GM12872 (cell line): ENCODE measurements around the gene UBE2J2.

Source experiments
- TF ChIP-seq, protein P1 (sequence below): IDR thresholded peaks from 3 replicates; pipeline ENCODE4 v1.5.1; 2011; ENCODE audit warnings: low read depth, mild to moderate bottlenecking, low read length, moderate library complexity; ENCODE audit not compliant: insufficient read depth

Gene UBE2J2

DNA sequence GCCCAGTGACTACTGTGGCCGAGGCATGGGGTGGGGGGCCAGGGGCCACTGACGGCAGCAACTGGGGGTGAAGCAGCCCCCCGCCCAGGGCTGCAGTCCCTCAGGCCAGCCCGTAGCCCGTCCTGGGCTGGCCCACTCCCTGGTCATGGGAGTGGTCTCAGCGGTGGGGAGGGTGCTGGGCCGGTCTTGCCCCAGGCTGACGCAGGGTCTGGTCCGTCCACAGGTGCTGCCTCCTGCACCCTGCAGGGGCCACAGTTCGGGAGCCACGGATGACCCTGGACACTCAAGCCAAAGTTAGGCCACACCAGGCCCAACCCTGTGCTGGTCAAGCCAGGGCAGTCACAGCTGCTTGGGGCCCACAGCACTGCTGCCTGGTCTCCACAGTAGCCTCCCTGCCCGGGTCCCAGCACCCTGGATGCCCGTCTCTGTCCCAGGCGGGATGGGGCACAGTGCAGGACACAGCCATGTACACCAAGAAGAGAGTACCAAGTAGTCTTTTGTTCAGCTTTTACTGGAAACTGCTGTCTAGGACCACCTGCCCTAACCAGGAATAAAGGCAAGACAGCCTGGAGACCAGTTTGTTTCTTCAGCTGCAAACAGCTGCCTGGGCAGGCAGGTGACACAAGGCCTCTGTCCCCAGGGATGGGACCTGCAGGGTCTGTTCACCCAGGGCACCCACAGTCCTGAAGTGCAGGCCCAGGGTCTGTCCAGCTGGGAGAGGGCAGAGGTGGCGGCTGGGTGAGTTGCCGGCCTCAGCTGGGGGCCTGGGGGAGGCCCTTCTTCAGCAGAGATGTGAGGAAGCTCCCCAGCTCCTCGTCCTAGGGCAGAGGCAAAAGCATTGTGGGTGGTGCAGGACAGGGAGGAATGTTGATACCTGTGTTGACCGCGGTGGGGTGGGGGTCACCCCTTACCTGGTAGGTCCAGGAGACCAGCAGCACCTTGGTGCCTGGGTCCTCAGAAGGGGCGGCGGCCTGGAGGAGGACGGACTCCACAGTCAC, 37.8 kb upstream of the UBE2J2 start:
- TF ChIP-seq, protein P1, sequence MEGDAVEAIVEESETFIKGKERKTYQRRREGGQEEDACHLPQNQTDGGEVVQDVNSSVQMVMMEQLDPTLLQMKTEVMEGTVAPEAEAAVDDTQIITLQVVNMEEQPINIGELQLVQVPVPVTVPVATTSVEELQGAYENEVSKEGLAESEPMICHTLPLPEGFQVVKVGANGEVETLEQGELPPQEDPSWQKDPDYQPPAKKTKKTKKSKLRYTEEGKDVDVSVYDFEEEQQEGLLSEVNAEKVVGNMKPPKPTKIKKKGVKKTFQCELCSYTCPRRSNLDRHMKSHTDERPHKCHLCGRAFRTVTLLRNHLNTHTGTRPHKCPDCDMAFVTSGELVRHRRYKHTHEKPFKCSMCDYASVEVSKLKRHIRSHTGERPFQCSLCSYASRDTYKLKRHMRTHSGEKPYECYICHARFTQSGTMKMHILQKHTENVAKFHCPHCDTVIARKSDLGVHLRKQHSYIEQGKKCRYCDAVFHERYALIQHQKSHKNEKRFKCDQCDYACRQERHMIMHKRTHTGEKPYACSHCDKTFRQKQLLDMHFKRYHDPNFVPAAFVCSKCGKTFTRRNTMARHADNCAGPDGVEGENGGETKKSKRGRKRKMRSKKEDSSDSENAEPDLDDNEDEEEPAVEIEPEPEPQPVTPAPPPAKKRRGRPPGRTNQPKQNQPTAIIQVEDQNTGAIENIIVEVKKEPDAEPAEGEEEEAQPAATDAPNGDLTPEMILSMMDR: no peak

DNA sequence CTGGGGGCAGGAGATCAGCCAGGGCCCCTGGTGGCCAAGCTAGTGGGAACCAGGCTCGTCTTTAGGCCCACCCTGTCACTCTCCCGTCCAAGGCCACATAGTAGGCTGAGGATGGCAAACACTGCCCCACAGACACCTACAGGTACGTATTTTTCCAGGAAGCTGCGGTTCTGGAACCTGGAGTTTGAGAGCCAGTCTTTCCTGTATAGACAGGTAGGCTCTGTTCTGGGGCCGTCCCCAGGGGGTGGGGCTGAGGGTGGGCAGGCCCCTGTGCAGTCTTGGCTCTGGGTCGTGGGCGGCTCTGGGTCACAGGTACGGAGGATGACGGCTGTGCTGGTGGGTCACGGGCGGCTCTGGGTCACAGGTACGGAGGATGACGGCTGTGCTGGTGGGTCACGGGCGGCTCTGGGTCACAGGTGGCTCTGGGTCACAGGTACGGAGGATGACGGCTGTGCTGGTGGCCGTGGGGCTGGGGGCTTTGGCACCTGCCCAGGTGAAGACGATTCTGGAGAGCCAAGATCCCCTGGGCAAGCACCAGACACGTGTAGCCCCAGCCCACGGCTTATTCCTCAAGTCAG, 36.9 kb upstream of the UBE2J2 start:
- TF ChIP-seq, protein P1: no peak

DNA sequence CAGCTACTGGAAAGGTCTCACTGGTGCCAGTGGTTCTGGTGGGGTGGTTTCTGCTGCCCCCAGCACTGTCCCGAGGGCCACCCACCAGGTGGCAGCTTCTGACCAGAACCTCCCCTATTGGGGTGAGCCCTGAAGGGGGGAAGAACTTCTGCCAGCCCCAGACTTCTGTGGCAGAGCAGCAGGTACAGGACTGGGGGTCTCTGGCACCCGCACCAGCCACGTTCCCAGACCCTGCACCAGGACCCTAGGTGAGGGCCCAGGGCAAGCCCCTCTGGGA, 36.4 kb upstream of the UBE2J2 start:
- TF ChIP-seq, protein P1: no peak

DNA sequence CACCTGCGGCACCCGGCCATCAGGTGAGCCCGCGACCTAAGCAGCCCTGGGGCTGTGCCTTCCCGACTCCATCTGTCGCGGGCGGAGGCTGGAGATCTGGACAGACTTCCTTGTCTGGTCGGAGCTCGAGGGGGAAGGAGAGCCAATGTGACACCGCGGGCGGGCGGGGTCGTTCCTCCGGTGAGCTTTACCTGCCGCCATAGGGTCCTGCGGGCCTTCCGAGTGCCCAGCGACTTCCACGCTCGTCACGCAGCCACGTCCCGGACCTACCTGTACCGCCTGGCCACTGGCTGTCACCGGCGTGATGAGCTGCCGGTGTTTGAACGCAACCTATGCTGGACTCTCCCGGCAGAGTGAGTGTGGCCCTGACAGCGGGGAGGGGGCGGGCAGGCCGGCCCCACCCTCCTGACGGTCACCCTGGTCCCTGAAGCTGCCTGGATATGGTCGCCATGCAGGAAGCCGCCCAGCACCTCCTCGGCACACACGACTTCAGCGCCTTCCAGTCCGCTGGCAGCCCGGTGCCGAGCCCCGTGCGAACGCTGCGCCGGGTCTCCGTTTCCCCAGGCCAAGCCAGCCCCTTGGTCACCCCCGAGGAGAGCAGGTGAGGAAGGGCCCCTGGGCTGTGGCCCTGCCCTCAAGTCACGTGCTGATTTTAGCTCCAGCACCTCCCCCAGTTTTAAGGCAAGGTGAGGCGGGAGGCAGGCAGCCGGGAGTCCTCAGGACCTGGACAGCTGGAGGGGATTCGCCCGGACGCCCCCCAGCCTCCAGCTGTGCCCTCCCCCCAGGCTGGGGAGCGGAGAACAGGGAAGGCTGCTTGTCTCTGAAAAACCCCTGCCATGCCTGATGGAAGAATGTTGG, 35.8 kb upstream of the UBE2J2 start:
- TF ChIP-seq, protein P1: no peak

DNA sequence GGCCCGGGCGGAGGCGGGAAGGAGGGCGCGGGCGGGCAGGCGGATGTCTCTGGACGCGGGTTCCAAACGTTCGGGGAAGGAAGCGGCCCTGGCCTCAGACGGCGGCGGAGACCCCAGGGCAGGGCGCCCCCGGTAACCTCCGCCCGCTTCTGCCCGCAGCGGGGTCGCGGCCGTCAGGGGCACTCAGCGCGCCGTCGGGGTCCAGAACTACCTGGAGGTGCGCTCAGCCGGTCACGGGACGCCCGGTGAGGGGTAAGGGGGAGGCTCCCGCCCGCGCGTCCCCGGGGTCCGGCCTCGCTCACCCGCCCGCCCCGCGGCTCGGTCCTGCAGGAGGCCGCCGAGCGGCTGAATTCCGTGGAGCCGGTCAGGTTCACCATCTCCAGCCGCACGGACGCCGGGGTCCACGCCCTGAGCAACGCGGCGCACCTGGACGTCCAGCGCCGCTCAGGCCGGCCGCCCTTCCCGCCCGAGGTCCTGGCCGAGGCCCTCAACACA, 35.1 kb upstream of the UBE2J2 start:
- TF ChIP-seq, protein P1: no peak

DNA sequence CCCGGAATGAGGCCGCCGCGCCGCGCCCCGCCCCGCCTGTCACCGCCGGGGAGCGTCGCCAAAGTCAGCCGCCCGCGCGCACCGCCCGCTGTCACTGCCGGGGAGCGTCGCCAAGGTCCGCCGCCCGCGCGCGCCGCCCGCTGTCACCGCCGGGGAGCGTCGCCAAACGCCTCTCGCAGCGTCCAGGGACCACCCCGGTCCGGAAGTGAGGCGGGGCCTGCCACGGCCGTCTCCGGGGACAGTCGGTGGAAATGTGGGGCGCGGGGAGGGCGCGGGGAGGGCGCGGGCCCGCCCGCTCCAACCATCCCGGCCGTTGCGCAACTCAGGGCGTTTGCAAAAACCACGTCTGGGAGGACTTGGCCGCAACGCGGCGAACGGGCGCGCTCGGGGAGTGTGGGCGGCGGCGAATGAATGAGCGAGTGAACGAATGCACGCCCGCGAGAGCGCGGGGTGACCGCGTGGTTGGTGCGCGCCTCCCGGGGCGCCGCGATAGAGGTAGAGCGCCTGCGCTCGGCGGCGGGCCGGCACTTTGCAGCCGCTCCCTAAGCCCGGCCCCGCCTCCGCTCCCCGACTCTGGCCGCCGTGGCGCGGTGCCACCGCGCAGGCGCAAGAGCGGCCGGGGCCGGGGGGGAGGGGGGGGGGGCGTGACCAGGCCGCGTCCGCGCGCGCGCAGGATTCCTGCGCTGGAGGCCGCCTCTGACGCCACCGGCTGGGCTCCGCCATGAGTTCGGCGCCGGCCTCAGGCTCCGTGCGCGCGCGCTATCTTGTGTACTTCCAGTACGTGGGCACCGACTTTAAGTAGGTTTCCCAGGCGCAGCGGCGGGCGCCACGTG, 34.5 kb upstream of the UBE2J2 start, which contains the start of the genes ACAP3 and PUSL1:
TSS of gene ACAP3 (minus strand) at position 8 of the 833 bp plus-strand sequence. CDS start 115 bp downstream, outside the sequence.
TSS of gene PUSL1 (plus strand) at position 675 of the 833 bp plus-strand sequence. CDS start at position 722, 47 bp downstream.
- TF ChIP-seq, protein P1: no peak
